ENCODE measurements around the gene POPDC2.
"Not testable (repeated sequence)": the region's sequence is repeated elsewhere in the genome, so short reads cannot be mapped to it uniquely, and the experiment has no call there.

The POPDC2 gene

GRCh38 chr3:119611664-119612063 is 48.7 kb downstream of the POPDC2 start:
- DNase-seq = no peak

- DNase-seq = no peak
Measured at GRCh38 chr3:119609301-119609700, 51.1 kb downstream of the POPDC2 start.

GRCh38 chr3:119608405-119609000 is 51.9 kb downstream of the POPDC2 start:
- no peak for DNase-seq

- DNase-seq = no peak
Measured at GRCh38 chr3:119604878-119605277, 55.5 kb downstream of the POPDC2 start.

- no peak for DNase-seq
Measured at GRCh38 chr3:119602676-119603075, 57.7 kb downstream of the POPDC2 start.

- DNase-seq = no peak
Measured at GRCh38 chr3:119601154-119601553, 59.2 kb downstream of the POPDC2 start.

- no peak for DNase-seq
Measured at GRCh38 chr3:119600732-119601131, 59.7 kb downstream of the POPDC2 start.

- no peak for DNase-seq
Measured at GRCh38 chr3:119599558-119600174, 60.7 kb downstream of the POPDC2 start.

GRCh38 chr3:119598410-119599098 is 61.8 kb downstream of the POPDC2 start:
- DNase-seq = no peak

GRCh38 chr3:119597548-119598288 is 62.7 kb downstream of the POPDC2 start, which contains the start of gene PLA1A:
Gene PLA1A, plus strand, starts transcription at chr3:119597885. Its CDS starts 29 bp downstream, at chr3:119597914.
- no peak for DNase-seq

GRCh38 chr3:119596398-119596797 is 64.0 kb downstream of the POPDC2 start:
- DNase-seq = no peak

- DNase-seq = no peak
Measured at GRCh38 chr3:119595639-119596334, 64.6 kb downstream of the POPDC2 start.

GRCh38 chr3:119594929-119595328 is 65.5 kb downstream of the POPDC2 start:
- DNase-seq = not testable (repeated sequence)

- no peak for DNase-seq
Measured at GRCh38 chr3:119594066-119594465, 66.3 kb downstream of the POPDC2 start.

GRCh38 chr3:119592861-119593260 is 67.5 kb downstream of the POPDC2 start:
- DNase-seq = no peak
